Measurements from ENCODE around the gene DDX31. TPM values are rescaled to one million over a fixed set of nuclear protein-coding genes. Genes with fewer than 3 reads are reported as not detected.
A peak's percentile ranks its signal among the peaks of the same experiment; 100 is the strongest.

DDX31 gene
- total RNA-seq, 1 experiment from 2014 or later = 28.4 TPM

DNA sequence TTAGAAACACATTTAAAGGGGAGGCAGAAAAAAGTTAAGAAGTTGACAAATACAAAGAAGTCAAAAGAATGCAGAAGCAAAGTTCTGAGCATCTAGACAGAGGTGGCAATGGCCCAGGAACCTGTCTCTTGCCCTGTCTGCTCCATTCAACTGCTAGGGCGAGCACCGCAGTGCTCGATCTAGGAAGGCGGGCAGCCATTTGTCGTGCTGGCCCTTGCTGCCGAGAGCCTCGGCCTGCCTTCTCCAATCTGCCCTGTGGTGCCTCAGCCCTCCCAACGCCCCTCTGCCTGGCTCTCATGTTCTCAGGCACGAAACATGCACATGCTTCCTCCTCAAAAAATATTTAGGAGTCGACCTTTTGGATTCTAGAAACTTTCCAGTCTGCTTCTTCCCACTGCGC, 42.2 kb downstream of the DDX31 start:
- Histone ChIP-seq H3K27ac (ENCODE audit: insufficient read length, low read depth, low read length) (no peak overlapping the region), H2BK15ac (ENCODE audit: low read depth, low read length) (no peak overlapping the region), H4K5ac (ENCODE audit: insufficient read length, low read depth, low read length) (no peak overlapping the region), H2AFZ (ENCODE audit: low read length) (no peak overlapping the region), H3K23me2 (ENCODE audit: insufficient read length, low read depth, low read length, poor library complexity, severe bottlenecking) (no peaks in the 10 kb centered on the region), H3T11ph (ENCODE audit: low read length) (no peak overlapping the region), H2BK120ac (ENCODE audit: low read depth, low read length, poor library complexity, severe bottlenecking) (no peak overlapping the region), H2AK5ac (ENCODE audit: insufficient read length, low read length) (no peak overlapping the region), H3K9ac (ENCODE audit: extremely low read depth, insufficient read length, low read length) (no peak overlapping the region), H3K4me1 (ENCODE audit: insufficient read depth, low read length) (no peaks in the 10 kb centered on the region), H3K18ac (ENCODE audit: insufficient read length, low read depth, low read length) (no peak overlapping the region), H4K91ac (ENCODE audit: insufficient read length, low read depth, low read length) (no peak overlapping the region), H2BK12ac (ENCODE audit: insufficient read length, low read depth, low read length) (no peak overlapping the region), H4K8ac (replicated peaks; ENCODE audit: insufficient read length, low read depth, low read length) (no peak overlapping the region), H3K4me2 (ENCODE audit: insufficient read depth, insufficient read length, low read length) (no peak overlapping the region), H3K79me2 (ENCODE audit: insufficient read depth, low read length) (no peaks in the 10 kb centered on the region), H3K23ac (ENCODE audit: insufficient read length, low read depth, low read length) (no peak overlapping the region), H3K79me1 (ENCODE audit: insufficient read depth, low read depth, low read length, poor library complexity, severe bottlenecking) (no peaks in the 10 kb centered on the region), H2BK20ac (ENCODE audit: low read depth, low read length, poor library complexity, severe bottlenecking) (no peak overlapping the region), H3K27me3 (ENCODE audit: insufficient read depth, low read length) (no peaks in the 10 kb centered on the region), H2BK5ac (ENCODE audit: insufficient read length, low read length) (no peak overlapping the region), H3K56ac (ENCODE audit: insufficient read length, low read depth, low read length) (no peak overlapping the region), H3K9me3 (ENCODE audit: control insufficient read depth, low read depth, low read length) (no peaks in the 10 kb centered on the region), H3K4ac (ENCODE audit: low read depth, low read length) (no peak overlapping the region), H3K14ac (ENCODE audit: insufficient read depth, low read length) (no peak overlapping the region), H4K20me1 (ENCODE audit: control insufficient read depth, insufficient read depth, insufficient read length) (no peaks in the 10 kb centered on the region)
- Mint-ChIP-seq H3K27me3 (ENCODE audit: low read depth) (no peaks in the 10 kb centered on the region), H3K9me3 (no peaks in the 10 kb centered on the region), H3K27ac (peak overlapping the region; percentile 25 to 60 (median 39); a peak in 3 of 7 replicates), H3K4me3 (no peak overlapping the region), H3K4me1 (peaks cover 6 to 22% of the 10 kb centered on the region in 2 experiments), H3K36me3 (ENCODE audit: insufficient read depth in 1 of 3, low read depth in 3 of 3) (peaks cover 18 to 74% (median 38%) of the 10 kb centered on the region in 3 experiments; a peak in 6 of 7 replicates)
- TF ChIP-seq, protein P1, sequence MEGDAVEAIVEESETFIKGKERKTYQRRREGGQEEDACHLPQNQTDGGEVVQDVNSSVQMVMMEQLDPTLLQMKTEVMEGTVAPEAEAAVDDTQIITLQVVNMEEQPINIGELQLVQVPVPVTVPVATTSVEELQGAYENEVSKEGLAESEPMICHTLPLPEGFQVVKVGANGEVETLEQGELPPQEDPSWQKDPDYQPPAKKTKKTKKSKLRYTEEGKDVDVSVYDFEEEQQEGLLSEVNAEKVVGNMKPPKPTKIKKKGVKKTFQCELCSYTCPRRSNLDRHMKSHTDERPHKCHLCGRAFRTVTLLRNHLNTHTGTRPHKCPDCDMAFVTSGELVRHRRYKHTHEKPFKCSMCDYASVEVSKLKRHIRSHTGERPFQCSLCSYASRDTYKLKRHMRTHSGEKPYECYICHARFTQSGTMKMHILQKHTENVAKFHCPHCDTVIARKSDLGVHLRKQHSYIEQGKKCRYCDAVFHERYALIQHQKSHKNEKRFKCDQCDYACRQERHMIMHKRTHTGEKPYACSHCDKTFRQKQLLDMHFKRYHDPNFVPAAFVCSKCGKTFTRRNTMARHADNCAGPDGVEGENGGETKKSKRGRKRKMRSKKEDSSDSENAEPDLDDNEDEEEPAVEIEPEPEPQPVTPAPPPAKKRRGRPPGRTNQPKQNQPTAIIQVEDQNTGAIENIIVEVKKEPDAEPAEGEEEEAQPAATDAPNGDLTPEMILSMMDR (conservative IDR thresholded peaks at IDR 0.05) = no peak
- no peak for DNase-seq
- WGBS (ENCODE audit: extremely low coverage, insufficient read length, low lambda C conversion rate) = no CpG with 5 or more reads among the region's 11 CpGs
